ENCODE results near the gene RBM15. TPM values are rescaled to one million over a fixed set of nuclear protein-coding genes. Genes with fewer than 3 reads are reported as not detected.

RBM15 gene
- total RNA-seq, 1 experiment from 2014 or later: 32.1 TPM

- Histone ChIP-seq H3K4me3 (ENCODE audit: low read depth in 2 of 2, low read length in 2 of 2) (no peak within 1 kb of the TSS), H3K36me3 (ENCODE audit: control insufficient read depth, insufficient read depth, low read length) (no peaks in the 10 kb centered on the region), H3K9me3 (ENCODE audit: control insufficient read depth, insufficient read depth, low read depth, low read length) (no peaks in the 10 kb centered on the region), H3K27me3 (ENCODE audit: control insufficient read depth, insufficient read depth, low read length) (no peaks in the 10 kb centered on the region), H3K4me1 (ENCODE audit: control insufficient read depth, insufficient read depth, low read length) (no peaks in the 10 kb centered on the region), H3K27ac (ENCODE audit: low read length) (no peak within 1 kb of the TSS)
- DNase-seq (ENCODE audit: low read depth, low spot score): no peak
- TF ChIP-seq, protein P1, sequence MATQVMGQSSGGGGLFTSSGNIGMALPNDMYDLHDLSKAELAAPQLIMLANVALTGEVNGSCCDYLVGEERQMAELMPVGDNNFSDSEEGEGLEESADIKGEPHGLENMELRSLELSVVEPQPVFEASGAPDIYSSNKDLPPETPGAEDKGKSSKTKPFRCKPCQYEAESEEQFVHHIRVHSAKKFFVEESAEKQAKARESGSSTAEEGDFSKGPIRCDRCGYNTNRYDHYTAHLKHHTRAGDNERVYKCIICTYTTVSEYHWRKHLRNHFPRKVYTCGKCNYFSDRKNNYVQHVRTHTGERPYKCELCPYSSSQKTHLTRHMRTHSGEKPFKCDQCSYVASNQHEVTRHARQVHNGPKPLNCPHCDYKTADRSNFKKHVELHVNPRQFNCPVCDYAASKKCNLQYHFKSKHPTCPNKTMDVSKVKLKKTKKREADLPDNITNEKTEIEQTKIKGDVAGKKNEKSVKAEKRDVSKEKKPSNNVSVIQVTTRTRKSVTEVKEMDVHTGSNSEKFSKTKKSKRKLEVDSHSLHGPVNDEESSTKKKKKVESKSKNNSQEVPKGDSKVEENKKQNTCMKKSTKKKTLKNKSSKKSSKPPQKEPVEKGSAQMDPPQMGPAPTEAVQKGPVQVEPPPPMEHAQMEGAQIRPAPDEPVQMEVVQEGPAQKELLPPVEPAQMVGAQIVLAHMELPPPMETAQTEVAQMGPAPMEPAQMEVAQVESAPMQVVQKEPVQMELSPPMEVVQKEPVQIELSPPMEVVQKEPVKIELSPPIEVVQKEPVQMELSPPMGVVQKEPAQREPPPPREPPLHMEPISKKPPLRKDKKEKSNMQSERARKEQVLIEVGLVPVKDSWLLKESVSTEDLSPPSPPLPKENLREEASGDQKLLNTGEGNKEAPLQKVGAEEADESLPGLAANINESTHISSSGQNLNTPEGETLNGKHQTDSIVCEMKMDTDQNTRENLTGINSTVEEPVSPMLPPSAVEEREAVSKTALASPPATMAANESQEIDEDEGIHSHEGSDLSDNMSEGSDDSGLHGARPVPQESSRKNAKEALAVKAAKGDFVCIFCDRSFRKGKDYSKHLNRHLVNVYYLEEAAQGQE (IDR thresholded peaks at IDR 0.05; ENCODE audit: insufficient read depth in 1 of 2, low read depth in 2 of 2, low read length in 1 of 2): no peak
- TF ChIP-seq TCF7L2 (IDR thresholded peaks at IDR 0.05; ENCODE audit: low read depth, low read length): no peak
- TF ChIP-seq, protein P2, sequence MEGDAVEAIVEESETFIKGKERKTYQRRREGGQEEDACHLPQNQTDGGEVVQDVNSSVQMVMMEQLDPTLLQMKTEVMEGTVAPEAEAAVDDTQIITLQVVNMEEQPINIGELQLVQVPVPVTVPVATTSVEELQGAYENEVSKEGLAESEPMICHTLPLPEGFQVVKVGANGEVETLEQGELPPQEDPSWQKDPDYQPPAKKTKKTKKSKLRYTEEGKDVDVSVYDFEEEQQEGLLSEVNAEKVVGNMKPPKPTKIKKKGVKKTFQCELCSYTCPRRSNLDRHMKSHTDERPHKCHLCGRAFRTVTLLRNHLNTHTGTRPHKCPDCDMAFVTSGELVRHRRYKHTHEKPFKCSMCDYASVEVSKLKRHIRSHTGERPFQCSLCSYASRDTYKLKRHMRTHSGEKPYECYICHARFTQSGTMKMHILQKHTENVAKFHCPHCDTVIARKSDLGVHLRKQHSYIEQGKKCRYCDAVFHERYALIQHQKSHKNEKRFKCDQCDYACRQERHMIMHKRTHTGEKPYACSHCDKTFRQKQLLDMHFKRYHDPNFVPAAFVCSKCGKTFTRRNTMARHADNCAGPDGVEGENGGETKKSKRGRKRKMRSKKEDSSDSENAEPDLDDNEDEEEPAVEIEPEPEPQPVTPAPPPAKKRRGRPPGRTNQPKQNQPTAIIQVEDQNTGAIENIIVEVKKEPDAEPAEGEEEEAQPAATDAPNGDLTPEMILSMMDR (IDR thresholded peaks at IDR 0.05): no peak
- intact Hi-C loops (cut with micrococcal nuclease; ENCODE audit: unreplicated experiment) (no loop called here), in situ Hi-C loops (cut with HindIII; ENCODE audit: low pct_unique_long_range_greater_than_20kb, low sequenced_read_pairs) (no loop called here)
- ChIA-PET POLR2A (no interaction called here), CTCF (no interaction called here)
- BruUV-seq (replicated peaks): no TSS peak
- ATAC-seq: no peak
Measured at GRCh38 chr1:110390692-110391245, 51.6 kb downstream of the RBM15 start, which contains the start of gene SLC16A4. Gene SLC16A4, minus strand, starts transcription at chr1:110391026. Its CDS starts 1,703 bp downstream, at chr1:110389323.

- Histone ChIP-seq H3K36me3 (ENCODE audit: control insufficient read depth, insufficient read depth, low read length) (no peaks in the 10 kb centered on the region), H3K27ac (ENCODE audit: low read length) (no peak overlapping the region), H3K4me3 (ENCODE audit: low read depth in 2 of 2, low read length in 2 of 2) (no peak overlapping the region), H3K4me1 (ENCODE audit: control insufficient read depth, insufficient read depth, low read length) (no peaks in the 10 kb centered on the region), H3K27me3 (ENCODE audit: control insufficient read depth, insufficient read depth, low read length) (no peaks in the 10 kb centered on the region), H3K9me3 (ENCODE audit: control insufficient read depth, insufficient read depth, low read depth, low read length) (no peaks in the 10 kb centered on the region)
- intact Hi-C loops (cut with micrococcal nuclease; ENCODE audit: unreplicated experiment) (no loop called here), in situ Hi-C loops (cut with HindIII; ENCODE audit: low pct_unique_long_range_greater_than_20kb, low sequenced_read_pairs) (no loop called here)
- ChIA-PET POLR2A (no interaction called here), CTCF (no interaction called here)
- ATAC-seq (no peak), DNase-seq (ENCODE audit: low read depth, low spot score) (no peak)
- TF ChIP-seq POLR2AphosphoS5 (IDR thresholded peaks at IDR 0.05; ENCODE audit: low read depth, low read length): no peak
- no peak for TF ChIP-seq TCF7L2 (IDR thresholded peaks at IDR 0.05; ENCODE audit: low read depth, low read length)
- TF ChIP-seq, protein P2 (IDR thresholded peaks at IDR 0.05): no peak
- TF ChIP-seq, protein P1 (IDR thresholded peaks at IDR 0.05; ENCODE audit: insufficient read depth in 1 of 2, low read depth in 2 of 2, low read length in 1 of 2): no peak
- TF ChIP-seq SIN3A (IDR thresholded peaks at IDR 0.05; ENCODE audit: borderline replicate concordance, insufficient read depth, low read depth, low read length): no peak
- no TSS peak for BruUV-seq (replicated peaks)
Measured at GRCh38 chr1:110393286-110393685, 54.1 kb downstream of the RBM15 start.
